NCI-H774 (cell line): ENCODE results near the gene PIN1.
"Not testable (repeated sequence)": the region's sequence is repeated elsewhere in the genome, so short reads cannot be mapped to it uniquely, and the experiment has no call there.

Source experiments
- DNase-seq: peaks from one replicate; lab custom pipeline; 2025; lab: John Stamatoyannopoulos, UW

PIN1 gene

GRCh38 chr19:9818734-9819595 lies 16.2 kb upstream of the PIN1 start, which contains the start of gene FBXL12:
Gene FBXL12 (minus strand): TSS chr19:9819079. CDS start chr19:9818813, 266 bp downstream.
- DNase-seq: peak; percentile 99

- no peak for DNase-seq
Measured at GRCh38 chr19:9819596-9819909, 15.6 kb upstream of the PIN1 start.

- DNase-seq: not testable (repeated sequence)
Measured at GRCh38 chr19:9820034-9820433, 15.1 kb upstream of the PIN1 start.

- DNase-seq: no peak
Measured at GRCh38 chr19:9823816-9824215, 11.3 kb upstream of the PIN1 start.

- DNase-seq: peak; percentile 84
Measured at GRCh38 chr19:9827289-9828238, 7.6 kb upstream of the PIN1 start, which contains the start of gene UBL5. Gene UBL5 (plus strand): TSS chr19:9827918. CDS start chr19:9828338, 420 bp downstream.

GRCh38 chr19:9828551-9829063 lies 6.5 kb upstream of the PIN1 start:
- no peak for DNase-seq

- no peak for DNase-seq
Measured at GRCh38 chr19:9834307-9834725, 802 bp upstream of the PIN1 start.

GRCh38 chr19:9835507-9835949 lies 410 bp downstream of the PIN1 start:
- DNase-seq: no peak

GRCh38 chr19:9836021-9836420 lies 903 bp downstream of the PIN1 start:
- DNase-seq: no peak

GRCh38 chr19:9838324-9838723 lies 3.2 kb downstream of the PIN1 start:
- DNase-seq: no peak

- DNase-seq: no peak
Measured at GRCh38 chr19:9839415-9839814, 4.3 kb downstream of the PIN1 start.

- DNase-seq: no peak
Measured at GRCh38 chr19:9842834-9843625, 7.9 kb downstream of the PIN1 start.

GRCh38 chr19:9843626-9844273 lies 8.6 kb downstream of the PIN1 start:
- DNase-seq: not testable (repeated sequence)

- DNase-seq: no peak
Measured at GRCh38 chr19:9847087-9847671, 12.1 kb downstream of the PIN1 start.

- no peak for DNase-seq
Measured at GRCh38 chr19:9848060-9848459, 12.9 kb downstream of the PIN1 start.

- DNase-seq: no peak
Measured at GRCh38 chr19:9848762-9849161, 13.6 kb downstream of the PIN1 start.

GRCh38 chr19:9849791-9850190 lies 14.7 kb downstream of the PIN1 start:
- DNase-seq: no peak

GRCh38 chr19:9850235-9850959 lies 15.3 kb downstream of the PIN1 start:
- no peak for DNase-seq

GRCh38 chr19:9854282-9854846 lies 19.2 kb downstream of the PIN1 start:
- no peak for DNase-seq

GRCh38 chr19:9856609-9857008 lies 21.5 kb downstream of the PIN1 start:
- DNase-seq: no peak
